ENCODE data around the gene FEM1B.

The FEM1B gene

DNA sequence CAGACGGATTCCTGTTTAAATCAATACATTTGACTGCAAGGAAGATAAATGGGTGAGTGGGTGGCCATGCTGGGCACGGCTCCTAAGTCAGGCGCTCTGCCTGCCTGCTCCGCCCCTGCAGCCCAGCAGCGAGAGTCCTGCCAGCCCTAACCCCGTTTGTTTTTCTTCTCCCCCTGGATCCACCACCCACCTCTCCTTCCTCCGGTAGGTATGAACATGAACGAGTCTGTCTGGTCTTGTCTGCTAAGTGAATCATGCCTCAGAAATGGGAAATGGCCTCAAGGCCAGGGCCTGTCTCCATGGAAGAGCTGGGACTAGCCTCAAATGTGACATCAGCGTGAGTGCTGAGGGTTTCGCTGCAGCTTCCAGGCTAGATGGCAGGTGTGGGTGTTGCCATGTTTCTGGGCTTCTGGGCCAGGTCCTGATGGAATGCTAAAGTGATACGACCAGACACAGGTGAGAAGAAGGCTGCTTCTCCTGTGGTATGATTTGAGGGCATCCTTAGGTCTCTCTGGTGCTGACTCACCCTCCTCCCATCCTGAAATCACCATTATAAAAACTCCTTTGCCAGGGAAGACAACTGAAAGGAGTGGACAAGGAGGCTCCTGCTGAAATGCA is 5.6 kb upstream of the FEM1B start:
- ATAC-seq (no peak), DNase-seq (no peak)
- Mint-ChIP-seq H3K27ac (no peak overlapping the region), H3K27me3 (no peaks in the 10 kb centered on the region), H3K4me3 (no peak overlapping the region), H3K36me3 (ENCODE audit: low read depth) (no peaks in the 10 kb centered on the region), H3K4me1 (peaks cover 20% of the 10 kb centered on the region), H3K9me3 (no peaks in the 10 kb centered on the region)

DNA sequence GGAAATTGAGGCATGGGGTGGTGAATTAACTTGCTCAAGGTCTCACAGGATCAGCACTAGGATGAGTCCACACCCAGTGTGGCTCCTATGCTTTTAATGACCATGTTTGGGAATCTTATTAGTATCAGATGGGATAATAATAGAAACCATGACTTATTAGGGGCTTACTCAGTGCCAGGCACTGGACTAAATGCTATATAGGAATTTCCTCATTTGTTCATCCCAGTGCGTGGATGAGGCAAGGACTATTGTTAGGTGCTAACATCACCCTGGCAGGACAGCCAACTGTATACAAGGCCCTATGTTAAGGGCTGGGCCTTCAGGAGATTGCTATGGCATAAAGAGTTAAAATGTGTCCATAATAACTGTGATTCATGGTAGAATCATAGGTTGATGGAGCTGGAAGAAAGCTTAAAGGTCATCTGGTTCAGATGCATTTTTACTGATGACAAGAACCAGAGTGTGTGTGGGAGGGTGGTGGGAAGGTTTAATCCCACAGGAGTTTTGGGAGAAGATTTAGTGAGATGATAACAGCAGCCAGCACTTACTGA is 4.7 kb upstream of the FEM1B start:
- Mint-ChIP-seq H3K9me3 (no peaks in the 10 kb centered on the region), H3K27ac (no peak overlapping the region), H3K4me1 (peaks cover 25% of the 10 kb centered on the region), H3K36me3 (ENCODE audit: low read depth) (no peaks in the 10 kb centered on the region), H3K27me3 (no peaks in the 10 kb centered on the region), H3K4me3 (no peak overlapping the region)
- DNase-seq (no peak), ATAC-seq (no peak)

DNA sequence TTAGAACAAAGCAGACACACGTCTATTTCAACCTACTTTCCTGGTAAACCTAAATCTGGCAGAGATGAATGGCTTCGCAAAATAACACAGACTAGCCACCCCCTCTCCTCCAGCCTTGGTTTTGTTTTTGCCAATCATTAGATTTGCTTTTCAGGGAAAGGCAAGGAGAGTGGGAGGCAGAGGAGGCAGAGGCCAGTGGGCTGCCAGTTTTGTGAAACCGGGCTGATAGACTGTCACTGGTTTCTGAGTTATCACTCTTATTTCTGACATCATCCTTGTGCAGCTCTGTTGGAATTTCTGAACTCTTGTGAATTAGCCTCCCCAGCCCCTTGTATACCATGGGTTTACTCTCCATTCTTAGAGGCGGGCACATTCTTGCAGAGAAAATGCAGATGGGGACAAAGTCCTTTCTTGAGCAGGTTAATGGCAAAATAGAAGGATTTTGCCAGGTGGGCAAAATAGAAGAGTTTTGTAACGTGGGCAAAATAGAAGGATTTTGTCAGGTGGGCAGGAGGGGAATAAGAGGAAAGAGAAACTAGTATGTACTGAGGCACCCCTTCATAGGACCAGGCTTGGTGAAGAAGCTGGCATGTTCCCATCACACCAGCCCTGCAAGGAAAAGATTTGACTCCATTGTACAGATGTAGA is 3.2 kb upstream of the FEM1B start:
- peaks cover 8% of the 10 kb centered on the region for H3K36me3 Mint-ChIP-seq (ENCODE audit: low read depth)
- peaks cover 29% of the 10 kb centered on the region for H3K4me1 Mint-ChIP-seq
- no peak overlapping the region for H3K27ac Mint-ChIP-seq
- DNase-seq (no peak), ATAC-seq (no peak)
- no peaks in the 10 kb centered on the region for H3K27me3 Mint-ChIP-seq
- no peak overlapping the region for H3K4me3 Mint-ChIP-seq
- no peaks in the 10 kb centered on the region for H3K9me3 Mint-ChIP-seq

GRCh38 chr15:68275165-68275746 is 2.3 kb upstream of the FEM1B start:
- no peaks in the 10 kb centered on the region for H3K27me3 Mint-ChIP-seq
- peaks cover 10% of the 10 kb centered on the region for H3K36me3 Mint-ChIP-seq (ENCODE audit: low read depth)
- peaks cover 37% of the 10 kb centered on the region for H3K4me1 Mint-ChIP-seq
- no peak for ATAC-seq
- DNase-seq: no peak
- no peak overlapping the region for H3K27ac Mint-ChIP-seq
- H3K4me3 Mint-ChIP-seq: peak overlapping the region; percentile 18
- H3K9me3 Mint-ChIP-seq: no peaks in the 10 kb centered on the region

GRCh38 chr15:68276668-68277067 is 877 bp upstream of the FEM1B start:
- Mint-ChIP-seq H3K27me3 (no peaks in the 10 kb centered on the region), H3K9me3 (no peaks in the 10 kb centered on the region), H3K4me1 (peaks cover 51% of the 10 kb centered on the region), H3K4me3 (peak overlapping the region; percentile 97), H3K36me3 (ENCODE audit: low read depth) (peaks cover 13% of the 10 kb centered on the region), H3K27ac (peak overlapping the region; percentile 97)
- no peak for DNase-seq
- no peak for ATAC-seq

- Mint-ChIP-seq H3K4me3 (peak overlapping the region; percentile 97), H3K9me3 (no peaks in the 10 kb centered on the region), H3K36me3 (ENCODE audit: low read depth) (peaks cover 13% of the 10 kb centered on the region), H3K27me3 (no peaks in the 10 kb centered on the region), H3K27ac (peak overlapping the region; percentile 97), H3K4me1 (peaks cover 56% of the 10 kb centered on the region)
- DNase-seq: no peak
- ATAC-seq: peak; percentile 8
Observed at GRCh38 chr15:68277131-68277602, 378 bp upstream of the FEM1B start.

DNA sequence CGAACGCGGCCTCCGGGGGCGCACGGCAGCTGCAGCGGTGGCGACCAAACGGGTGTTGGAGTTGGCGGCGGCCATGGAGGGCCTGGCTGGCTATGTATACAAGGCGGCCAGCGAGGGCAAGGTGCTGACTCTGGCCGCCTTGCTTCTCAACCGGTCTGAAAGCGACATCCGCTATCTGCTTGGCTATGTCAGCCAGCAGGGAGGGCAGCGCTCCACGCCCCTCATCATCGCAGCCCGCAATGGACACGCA is 725 bp downstream of the FEM1B start:
- H3K9me3 Mint-ChIP-seq: no peaks in the 10 kb centered on the region
- ATAC-seq: no peak
- DNase-seq: no peak
- H3K27me3 Mint-ChIP-seq: no peaks in the 10 kb centered on the region
- peak overlapping the region; percentile 97 for H3K27ac Mint-ChIP-seq
- H3K4me3 Mint-ChIP-seq: peak overlapping the region; percentile 97
- peaks cover 13% of the 10 kb centered on the region for H3K36me3 Mint-ChIP-seq (ENCODE audit: low read depth)
- peaks cover 54% of the 10 kb centered on the region for H3K4me1 Mint-ChIP-seq

DNA sequence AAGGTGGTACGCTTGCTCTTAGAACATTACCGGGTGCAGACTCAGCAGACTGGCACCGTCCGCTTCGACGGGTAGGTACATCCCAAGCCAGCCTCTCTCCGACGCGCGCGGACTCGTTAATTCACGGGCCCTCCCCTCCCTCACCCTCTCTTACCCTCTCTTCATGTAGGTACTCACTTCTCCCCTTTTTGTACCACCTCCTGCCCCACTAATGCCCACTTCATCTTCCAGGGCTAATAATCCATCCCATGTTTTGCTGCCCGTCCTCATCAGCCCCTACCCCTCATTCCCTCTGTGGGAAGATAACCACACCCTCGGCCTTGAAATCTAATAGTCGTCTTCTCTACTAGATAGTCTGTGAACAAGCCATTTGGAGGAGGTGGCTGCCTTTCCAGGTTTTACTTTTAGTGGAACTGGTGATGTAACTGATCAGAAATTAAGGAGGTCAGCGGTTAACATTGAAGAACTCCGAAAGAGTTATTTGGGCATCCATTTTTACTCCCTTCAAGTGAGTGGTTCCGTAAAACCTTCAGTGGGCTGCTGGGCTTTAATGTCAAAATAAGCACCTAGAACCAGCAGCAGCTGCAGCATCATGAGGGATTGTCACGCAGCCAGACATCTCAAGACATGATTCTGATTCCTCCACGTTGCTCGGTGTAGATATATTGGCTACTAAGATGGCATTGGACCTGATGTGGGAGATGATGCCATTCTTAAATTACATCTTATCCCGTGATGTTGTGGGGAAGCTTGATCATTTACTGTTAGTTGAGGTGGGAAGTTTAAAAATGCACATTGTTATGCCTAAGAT is 1.3 kb downstream of the FEM1B start:
- Mint-ChIP-seq H3K36me3 (ENCODE audit: low read depth) (peaks cover 13% of the 10 kb centered on the region), H3K4me1 (peaks cover 55% of the 10 kb centered on the region), H3K9me3 (no peaks in the 10 kb centered on the region), H3K27me3 (no peaks in the 10 kb centered on the region), H3K4me3 (peak overlapping the region; percentile 97), H3K27ac (peak overlapping the region; percentile 97)
- no peak for DNase-seq
- peak; percentile 3 for ATAC-seq

DNA sequence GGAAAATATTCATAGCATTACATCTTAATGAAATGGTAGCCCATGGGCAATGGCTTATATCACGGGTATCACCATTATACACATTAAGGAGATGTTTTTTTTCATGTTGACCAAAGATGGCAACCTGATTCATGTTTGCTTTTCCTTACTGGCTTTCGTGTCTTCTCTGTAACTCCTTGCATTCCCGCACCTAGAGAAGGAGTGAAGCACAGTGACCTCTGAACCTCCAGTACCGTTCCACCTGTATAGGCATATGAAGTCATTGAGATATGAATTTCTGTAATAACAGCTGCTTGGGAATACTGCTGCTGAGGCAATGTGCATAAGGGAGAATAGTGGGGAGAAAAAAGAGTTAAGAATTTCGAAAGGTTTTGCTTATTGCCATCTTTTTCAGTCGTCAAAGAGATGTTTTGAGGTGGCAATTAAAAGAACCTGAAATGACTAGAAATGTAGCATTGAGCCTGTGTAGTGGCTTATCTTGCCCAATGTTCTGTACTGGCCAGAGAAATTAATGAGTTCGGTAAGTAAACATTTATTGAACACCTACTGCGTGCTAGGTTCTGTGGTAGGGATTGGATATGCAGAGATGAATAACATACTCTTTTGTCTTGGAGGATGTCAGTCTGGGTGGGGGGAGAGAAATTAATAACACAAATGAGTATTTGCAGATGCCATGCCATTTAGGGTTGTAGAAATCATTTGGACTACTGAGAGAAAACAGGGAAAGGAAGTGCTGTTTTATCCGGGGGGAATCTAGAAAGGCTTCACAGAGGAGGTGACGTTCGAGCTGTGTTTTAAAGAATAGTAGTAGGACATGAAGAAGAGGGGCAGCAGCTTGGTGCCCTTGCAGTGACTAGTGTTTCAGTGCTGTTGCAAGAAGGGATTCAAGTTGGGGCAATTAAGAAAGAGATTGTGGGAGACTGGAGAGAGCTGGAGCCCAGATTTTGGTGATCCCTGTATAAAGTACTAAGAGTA is 2.5 kb downstream of the FEM1B start:
- DNase-seq (no peak), ATAC-seq (no peak)
- Mint-ChIP-seq H3K36me3 (ENCODE audit: low read depth) (peaks cover 21% of the 10 kb centered on the region), H3K27me3 (no peaks in the 10 kb centered on the region), H3K4me3 (peak overlapping the region; percentile 97), H3K9me3 (no peaks in the 10 kb centered on the region), H3K27ac (peak overlapping the region; percentile 97), H3K4me1 (peaks cover 64% of the 10 kb centered on the region)

- Mint-ChIP-seq H3K4me1 (peaks cover 71% of the 10 kb centered on the region), H3K27ac (no peak overlapping the region), H3K9me3 (no peaks in the 10 kb centered on the region), H3K4me3 (peak overlapping the region; percentile 97), H3K36me3 (ENCODE audit: low read depth) (peaks cover 26% of the 10 kb centered on the region), H3K27me3 (no peaks in the 10 kb centered on the region)
- DNase-seq: no peak
- ATAC-seq: no peak
Observed at GRCh38 chr15:68281008-68281407, 3.5 kb downstream of the FEM1B start.

DNA sequence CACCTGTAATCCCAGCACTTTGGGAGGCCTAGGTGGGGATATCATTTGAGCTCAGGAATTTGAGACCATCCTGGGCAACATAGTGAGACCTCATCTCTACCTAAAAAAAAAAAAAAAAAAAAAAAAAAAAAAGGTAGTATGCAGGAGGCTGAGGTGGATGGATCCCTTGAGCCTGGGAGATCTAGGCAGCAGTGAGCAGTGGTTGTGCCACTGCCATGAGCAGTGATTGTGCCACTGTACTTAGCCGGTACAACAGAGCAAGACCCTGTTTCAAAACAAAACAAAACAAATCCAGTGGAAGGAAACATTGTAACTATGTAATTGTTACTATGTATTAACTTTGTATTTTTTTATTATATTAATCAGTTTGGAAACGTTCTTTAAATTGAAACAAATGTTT is 5.9 kb downstream of the FEM1B start:
- ATAC-seq (no peak), DNase-seq (no peak)
- Mint-ChIP-seq H3K4me3 (no peak overlapping the region), H3K9me3 (no peaks in the 10 kb centered on the region), H3K36me3 (ENCODE audit: low read depth) (peaks cover 42% of the 10 kb centered on the region), H3K4me1 (peaks cover 76% of the 10 kb centered on the region), H3K27ac (no peak overlapping the region), H3K27me3 (no peaks in the 10 kb centered on the region)

DNA sequence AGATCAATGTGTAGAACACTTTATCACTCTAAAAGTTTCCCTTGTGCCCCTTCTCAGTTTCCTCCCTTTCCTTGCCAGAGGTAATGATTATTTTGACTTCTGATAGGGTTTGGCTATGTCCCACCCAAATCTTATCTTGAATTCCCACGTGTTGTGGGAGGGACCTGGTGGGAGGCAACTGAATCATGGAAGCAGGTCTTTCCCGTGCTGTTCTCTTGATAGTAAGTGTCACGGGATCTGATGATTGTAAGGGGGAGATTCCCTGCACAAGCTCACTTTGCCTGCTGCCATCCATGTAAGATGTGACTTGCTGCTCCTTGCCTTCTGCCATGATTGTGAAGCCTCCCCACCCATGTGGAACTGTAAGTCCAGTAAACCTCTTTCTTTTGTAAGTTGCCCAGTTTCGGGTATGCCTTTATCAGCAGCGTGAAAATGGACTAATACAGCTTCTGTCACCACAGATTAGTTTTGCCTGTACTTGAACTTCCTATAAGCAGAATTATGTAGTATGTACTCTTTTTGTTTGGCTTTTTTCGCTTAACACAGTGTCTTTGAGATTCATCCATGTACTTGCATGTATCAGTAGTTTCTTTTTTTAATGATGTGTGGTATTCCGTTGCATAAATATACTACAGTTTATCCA is 7.2 kb downstream of the FEM1B start:
- Mint-ChIP-seq H3K4me1 (peaks cover 77% of the 10 kb centered on the region), H3K27ac (no peak overlapping the region), H3K36me3 (ENCODE audit: low read depth) (peaks cover 40% of the 10 kb centered on the region), H3K27me3 (no peaks in the 10 kb centered on the region), H3K4me3 (no peak overlapping the region), H3K9me3 (no peaks in the 10 kb centered on the region)
- ATAC-seq (no peak), DNase-seq (no peak)

- DNase-seq (no peak), ATAC-seq (no peak)
- Mint-ChIP-seq H3K27ac (peak overlapping the region; percentile 53), H3K4me1 (peaks cover 76% of the 10 kb centered on the region), H3K36me3 (ENCODE audit: low read depth) (peaks cover 44% of the 10 kb centered on the region), H3K4me3 (no peak overlapping the region), H3K9me3 (no peaks in the 10 kb centered on the region), H3K27me3 (no peaks in the 10 kb centered on the region)
Observed at GRCh38 chr15:68285259-68285980, 7.9 kb downstream of the FEM1B start.

Measured in activated naive CD8-positive, alpha-beta T cell treated with anti-CD3 and anti-CD28 coated beads, Interleukin-2, amount 50 U/mL, for 24 hours (primary cell).